Parathyroid adenoma (tissue), 2 donors: Measurements from ENCODE around the gene ALKBH3.

Source experiments
- H2AFZ ChIP-seq: fragments of 300-600 bp; sonication (generic); one replicate; pipeline ENCODE4 v1.7.0; 2017; ENCODE audit warnings: antibody characterized with exemption, mild to moderate bottlenecking
- H3K27ac ChIP-seq: fragments of 300-600 bp; sonication (generic); one replicate; pipeline ENCODE4 v1.7.0; 2017
- H3K27me3 ChIP-seq: fragments of 300-600 bp; sonication (generic); one replicate; pipeline ENCODE4 v1.7.0; 2017; ENCODE audit warnings: low read length; ENCODE audit not compliant: control insufficient read depth, insufficient read depth
- H3K36me3 ChIP-seq: fragments of 300-600 bp; sonication (generic); one replicate; pipeline ENCODE4 v1.7.0; 2017; ENCODE audit warnings: low read length; ENCODE audit not compliant: control insufficient read depth, insufficient read depth
- H3K4me1 ChIP-seq: fragments of 300-600 bp; sonication (generic); one replicate; pipeline ENCODE4 v1.7.0; 2017; ENCODE audit warnings: control low read depth
- H3K4me2 ChIP-seq: fragments of 300-600 bp; sonication (generic); one replicate; pipeline ENCODE4 v1.7.0; 2017; ENCODE audit warnings: low read length
- H3K4me3 ChIP-seq: fragments of 300-600 bp; sonication (generic); one replicate; pipeline ENCODE4 v1.7.0; 2017; ENCODE audit warnings: low read depth, low read length
- H3K79me2 ChIP-seq: fragments of 300-600 bp; sonication (generic); one replicate; pipeline ENCODE4 v1.7.0; 2017; ENCODE audit warnings: control low read depth
- H3K9ac ChIP-seq: fragments of 300-600 bp; sonication (generic); one replicate; pipeline ENCODE4 v1.7.0; 2017; ENCODE audit warnings: mild to moderate bottlenecking
- H3K9me3 ChIP-seq: fragments of 300-600 bp; sonication (generic); one replicate; pipeline ENCODE4 v1.7.0; 2017; ENCODE audit warnings: low read length; ENCODE audit not compliant: control insufficient read depth
- CTCF ChIP-seq: fragments of 300-600 bp; sonication (generic); IDR thresholded peaks from one replicate; pipeline ENCODE4 v1.7.0; 2017; ENCODE audit warnings: antibody characterized with exemption, mild to moderate bottlenecking
- donor health status: primary hyperparathyroidism.

The ALKBH3 gene

GRCh38 chr11:43899094-43899493 lies 18.5 kb downstream of the ALKBH3 start:
- H3K4me1 ChIP-seq: no peaks in the 10 kb centered on the region
- no peak overlapping the region for H3K4me3 ChIP-seq
- no peaks in the 10 kb centered on the region for H3K27me3 ChIP-seq
- H3K27ac ChIP-seq: no peak overlapping the region
- no peaks in the 10 kb centered on the region for H3K9me3 ChIP-seq
- no peak overlapping the region for H3K4me2 ChIP-seq
- H3K36me3 ChIP-seq: no peaks in the 10 kb centered on the region
- no peak overlapping the region for H2AFZ ChIP-seq
- H3K9ac ChIP-seq: no peak overlapping the region
- no peaks in the 10 kb centered on the region for H3K79me2 ChIP-seq
- no peak for TF ChIP-seq CTCF

GRCh38 chr11:43901551-43901950 lies 20.9 kb downstream of the ALKBH3 start:
- Histone ChIP-seq H3K4me3 (no peak overlapping the region), H3K79me2 (no peaks in the 10 kb centered on the region), H3K4me1 (no peaks in the 10 kb centered on the region), H3K36me3 (no peaks in the 10 kb centered on the region), H3K4me2 (no peak overlapping the region), H3K27me3 (no peaks in the 10 kb centered on the region), H3K9ac (no peak overlapping the region), H2AFZ (no peak overlapping the region), H3K27ac (no peak overlapping the region), H3K9me3 (no peaks in the 10 kb centered on the region)
- TF ChIP-seq CTCF: no peak

GRCh38 chr11:43903078-43903477 lies 22.4 kb downstream of the ALKBH3 start:
- no peaks in the 10 kb centered on the region for H3K4me1 ChIP-seq
- no peaks in the 10 kb centered on the region for H3K79me2 ChIP-seq
- no peak overlapping the region for H3K4me3 ChIP-seq
- no peaks in the 10 kb centered on the region for H3K9me3 ChIP-seq
- H2AFZ ChIP-seq: no peak overlapping the region
- H3K9ac ChIP-seq: no peak overlapping the region
- H3K27me3 ChIP-seq: no peaks in the 10 kb centered on the region
- TF ChIP-seq CTCF: no peak
- no peaks in the 10 kb centered on the region for H3K36me3 ChIP-seq
- no peak overlapping the region for H3K27ac ChIP-seq
- H3K4me2 ChIP-seq: no peak overlapping the region

- H3K9me3 ChIP-seq: no peaks in the 10 kb centered on the region
- no peak overlapping the region for H3K9ac ChIP-seq
- no peaks in the 10 kb centered on the region for H3K4me1 ChIP-seq
- no peaks in the 10 kb centered on the region for H3K27me3 ChIP-seq
- H3K27ac ChIP-seq: no peak overlapping the region
- no peak overlapping the region for H3K4me3 ChIP-seq
- no peak overlapping the region for H3K4me2 ChIP-seq
- no peak overlapping the region for H2AFZ ChIP-seq
- H3K36me3 ChIP-seq: no peaks in the 10 kb centered on the region
- TF ChIP-seq CTCF: no peak
- no peaks in the 10 kb centered on the region for H3K79me2 ChIP-seq
Observed at GRCh38 chr11:43903969-43904368, 23.3 kb downstream of the ALKBH3 start.

- Histone ChIP-seq H3K4me2 (no peak overlapping the region), H3K36me3 (no peaks in the 10 kb centered on the region), H3K79me2 (no peaks in the 10 kb centered on the region), H3K27me3 (no peaks in the 10 kb centered on the region), H3K27ac (peak overlapping the region; percentile 62), H3K9me3 (no peaks in the 10 kb centered on the region), H2AFZ (no peak overlapping the region), H3K4me1 (no peaks in the 10 kb centered on the region), H3K4me3 (no peak overlapping the region), H3K9ac (no peak overlapping the region)
- TF ChIP-seq CTCF: no peak
Observed at GRCh38 chr11:43904742-43905535, 24.3 kb downstream of the ALKBH3 start.
